DND-41 (cell line): ENCODE measurements around the gene RAB7B.

ENCODE experiments used
- ATAC-seq: fragments of 200-7000 bp; cut with Tn5 transposase; 3 replicates; pipeline ENCODE4 v1.9.1; 2021; ENCODE audit warnings: low read depth; ENCODE audit not compliant: insufficient read depth
- DNase-seq: peaks from one replicate; pipeline ENCODE4 v3.0.0-alpha.2; 2020
- H2AFZ ChIP-seq: 2 replicates; pipeline ENCODE4 v1.6.0; 2012; ENCODE audit warnings: low read depth, low read length
- H3K27ac ChIP-seq: 2 replicates; pipeline ENCODE4 v1.5.1; 2012; ENCODE audit warnings: low read length, inconsistent platforms
- H3K27me3 ChIP-seq: fragments of 200-600 bp; sonication (generic); 2 replicates; pipeline ENCODE4 v1.6.0; 2012; ENCODE audit warnings: low read length, mild to moderate bottlenecking, inconsistent platforms; ENCODE audit not compliant: insufficient read depth, poor library complexity
- H3K36me3 ChIP-seq: 2 replicates; pipeline ENCODE4 v1.5.1; 2012; ENCODE audit warnings: low read length, inconsistent platforms; ENCODE audit not compliant: insufficient read depth
- H3K4me1 ChIP-seq: 2 replicates; pipeline ENCODE4 v1.5.1; 2012; ENCODE audit warnings: mild to moderate bottlenecking, low read length; ENCODE audit not compliant: insufficient read depth
- H3K4me2 ChIP-seq: 2 replicates; pipeline ENCODE4 v1.6.0; 2012; ENCODE audit warnings: mild to moderate bottlenecking, moderate library complexity, low read length, inconsistent platforms; ENCODE audit not compliant: insufficient read depth
- H3K4me3 ChIP-seq, 2 experiments: fragments of 200-600 bp in 1 of 2; shearing (Covaris generic) in 1 of 2; 2 replicates each; pipeline ENCODE4 v1.5.1; 2012 to 2016; ENCODE audit warnings: inconsistent platforms in 2 of 2, low read length in 2 of 2, mild to moderate bottlenecking in 2 of 2, low read depth in 1 of 2, moderate library complexity in 1 of 2
- H3K79me2 ChIP-seq: 2 replicates; pipeline ENCODE4 v1.6.0; 2012; ENCODE audit warnings: low read length, inconsistent platforms; ENCODE audit not compliant: insufficient read depth
- H3K9ac ChIP-seq: 2 replicates; pipeline ENCODE4 v1.6.0; 2012; ENCODE audit warnings: low read depth, mild to moderate bottlenecking, inconsistent platforms, low read length, moderate library complexity
- H3K9me3 ChIP-seq: 2 replicates; pipeline ENCODE4 v1.5.1; 2012; ENCODE audit warnings: low read length, moderate library complexity, mild to moderate bottlenecking, inconsistent platforms; ENCODE audit not compliant: insufficient read depth, severe bottlenecking
- H4K20me1 ChIP-seq: 2 replicates; pipeline ENCODE4 v1.6.0; 2012; ENCODE audit warnings: low read length; ENCODE audit not compliant: insufficient read depth
- CTCF ChIP-seq: IDR thresholded peaks from 2 replicates; pipeline ENCODE4 v1.5.1; 2012; ENCODE audit warnings: borderline replicate concordance, low read length, moderate library complexity, mild to moderate bottlenecking; ENCODE audit not compliant: poor library complexity, severe bottlenecking; ENCODE audit errors: extremely low read depth
- EZH2 ChIP-seq: IDR thresholded peaks from 3 replicates; pipeline ENCODE4 v1.6.1; 2012; ENCODE audit warnings: borderline replicate concordance, low read depth, mild to moderate bottlenecking, moderate library complexity, low read length, inconsistent platforms; ENCODE audit not compliant: severe bottlenecking

The RAB7B gene

GRCh38 chr1:205976036-205976435, 27.2 kb downstream of the RAB7B start:
- Histone ChIP-seq H3K4me1 (no peaks in the 10 kb centered on the region), H3K9me3 (no peaks in the 10 kb centered on the region), H2AFZ (no peak overlapping the region), H4K20me1 (peaks cover 16% of the 10 kb centered on the region; the same call in 1 of the 2 replicates), H3K36me3 (no peaks in the 10 kb centered on the region), H3K27ac (no peak overlapping the region), H3K4me3 (no peak overlapping the region), H3K79me2 (no peaks in the 10 kb centered on the region), H3K27me3 (no peaks in the 10 kb centered on the region), H3K9ac (no peak overlapping the region), H3K4me2 (no peak overlapping the region)
- DNase-seq: no peak
- ATAC-seq: no peak
- no peak for TF ChIP-seq CTCF
- no peak for TF ChIP-seq EZH2

- H3K79me2 ChIP-seq: no peaks in the 10 kb centered on the region
- TF ChIP-seq CTCF: no peak
- TF ChIP-seq EZH2: no peak
- no peaks in the 10 kb centered on the region for H3K27me3 ChIP-seq
- H3K9me3 ChIP-seq: no peaks in the 10 kb centered on the region
- ATAC-seq: no peak
- H3K27ac ChIP-seq: no peak overlapping the region
- no peaks in the 10 kb centered on the region for H3K36me3 ChIP-seq
- no peak overlapping the region for H2AFZ ChIP-seq
- no peak for DNase-seq
- H3K4me1 ChIP-seq: no peaks in the 10 kb centered on the region
- no peak overlapping the region for H3K9ac ChIP-seq
- H3K4me3 ChIP-seq: no peak overlapping the region
- H3K4me2 ChIP-seq: no peak overlapping the region
- peaks cover 16% of the 10 kb centered on the region; the same call in 1 of the 2 replicates for H4K20me1 ChIP-seq
Measured at GRCh38 chr1:205975387-205975998, 27.7 kb downstream of the RAB7B start.

GRCh38 chr1:205974712-205975111, 28.5 kb downstream of the RAB7B start:
- no peak overlapping the region for H3K4me3 ChIP-seq
- H3K27ac ChIP-seq: no peak overlapping the region
- no peaks in the 10 kb centered on the region for H3K36me3 ChIP-seq
- ATAC-seq (no peak), DNase-seq (no peak)
- H4K20me1 ChIP-seq: peaks cover 16% of the 10 kb centered on the region; the same call in 1 of the 2 replicates
- no peak overlapping the region for H3K9ac ChIP-seq
- no peaks in the 10 kb centered on the region for H3K79me2 ChIP-seq
- H3K9me3 ChIP-seq: no peaks in the 10 kb centered on the region
- TF ChIP-seq CTCF (no peak), EZH2 (no peak)
- no peak overlapping the region for H2AFZ ChIP-seq
- no peaks in the 10 kb centered on the region for H3K4me1 ChIP-seq
- no peak overlapping the region for H3K4me2 ChIP-seq
- no peaks in the 10 kb centered on the region for H3K27me3 ChIP-seq
